SJCRH30 (cell line): Measurements from ENCODE around the gene EGLN1. TPM values are rescaled to one million over a fixed set of nuclear protein-coding genes. Genes with fewer than 3 reads are reported as not detected.

ENCODE experiments used
- DNase-seq, 2 experiments: peaks; one replicate each; pipeline ENCODE4 v3.0.0-alpha.2; 2015 to 2020
- H3K27ac ChIP-seq: fragments of 250-450 bp; sonication (Bioruptor Pico); 2 replicates; pipeline ENCODE4 v1.5.1; 2020; ENCODE audit warnings: mild to moderate bottlenecking, moderate library complexity
- H3K27me3 ChIP-seq: fragments of 250-450 bp; sonication (Bioruptor Pico); 2 replicates; pipeline ENCODE4 v1.5.1; 2020; ENCODE audit warnings: mild to moderate bottlenecking, moderate library complexity
- H3K36me3 ChIP-seq: fragments of 250-450 bp; sonication (Bioruptor Pico); 2 replicates; pipeline ENCODE4 v1.5.1; 2020; ENCODE audit warnings: mild to moderate bottlenecking, moderate library complexity
- H3K4me1 ChIP-seq: fragments of 250-450 bp; sonication (Bioruptor Pico); 2 replicates; pipeline ENCODE4 v1.5.1; 2020; ENCODE audit warnings: mild to moderate bottlenecking, moderate library complexity
- H3K4me3 ChIP-seq: fragments of 250-450 bp; sonication (Bioruptor Pico); 2 replicates; pipeline ENCODE4 v1.5.1; 2020; ENCODE audit warnings: mild to moderate bottlenecking, moderate library complexity
- H3K9me3 ChIP-seq: fragments of 250-450 bp; sonication (Bioruptor Pico); replicated peaks from 2 replicates; pipeline ENCODE4 v1.5.1; 2020; ENCODE audit warnings: mild to moderate bottlenecking, moderate library complexity
- total RNA-seq: library from RNA; depleted of rRNA; stranded (reverse); fragments of >200 nt; shearing (Covaris generic); gene quantifications from 2 replicates; pipeline ENCODE4 v1.2.3, GENCODE V29; 2014

The EGLN1 gene
- total RNA-seq, 1 experiment from 2014 or later = 26.7 TPM

DNA sequence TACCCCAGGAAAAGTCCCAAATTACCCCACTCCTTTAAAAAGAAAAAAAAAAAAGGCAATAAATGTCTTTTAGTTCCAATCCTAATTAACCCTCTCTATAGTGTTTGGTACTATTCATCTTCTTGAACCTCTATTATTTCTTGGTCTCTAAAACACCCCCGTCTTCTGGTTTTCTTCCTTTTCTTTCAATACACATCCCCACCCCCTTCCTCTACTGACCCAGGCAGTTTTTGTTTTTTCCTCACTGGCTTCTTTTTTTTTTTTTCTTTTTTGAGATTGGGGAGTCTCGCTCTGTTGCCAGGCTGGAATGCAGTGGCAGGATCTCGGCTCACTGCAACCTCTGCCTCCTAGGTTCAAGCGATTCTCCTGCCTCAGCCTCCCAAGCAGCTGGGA, 26.1 kb downstream of the EGLN1 start:
- H3K4me1 ChIP-seq = peaks cover 7% of the 10 kb centered on the region
- peak overlapping the region; percentile 68 for H3K27ac ChIP-seq
- no peaks in the 10 kb centered on the region for H3K27me3 ChIP-seq
- no peak overlapping the region for H3K4me3 ChIP-seq
- no peaks in the 10 kb centered on the region for H3K9me3 ChIP-seq
- no peak for DNase-seq
- H3K36me3 ChIP-seq = no peaks in the 10 kb centered on the region

DNA sequence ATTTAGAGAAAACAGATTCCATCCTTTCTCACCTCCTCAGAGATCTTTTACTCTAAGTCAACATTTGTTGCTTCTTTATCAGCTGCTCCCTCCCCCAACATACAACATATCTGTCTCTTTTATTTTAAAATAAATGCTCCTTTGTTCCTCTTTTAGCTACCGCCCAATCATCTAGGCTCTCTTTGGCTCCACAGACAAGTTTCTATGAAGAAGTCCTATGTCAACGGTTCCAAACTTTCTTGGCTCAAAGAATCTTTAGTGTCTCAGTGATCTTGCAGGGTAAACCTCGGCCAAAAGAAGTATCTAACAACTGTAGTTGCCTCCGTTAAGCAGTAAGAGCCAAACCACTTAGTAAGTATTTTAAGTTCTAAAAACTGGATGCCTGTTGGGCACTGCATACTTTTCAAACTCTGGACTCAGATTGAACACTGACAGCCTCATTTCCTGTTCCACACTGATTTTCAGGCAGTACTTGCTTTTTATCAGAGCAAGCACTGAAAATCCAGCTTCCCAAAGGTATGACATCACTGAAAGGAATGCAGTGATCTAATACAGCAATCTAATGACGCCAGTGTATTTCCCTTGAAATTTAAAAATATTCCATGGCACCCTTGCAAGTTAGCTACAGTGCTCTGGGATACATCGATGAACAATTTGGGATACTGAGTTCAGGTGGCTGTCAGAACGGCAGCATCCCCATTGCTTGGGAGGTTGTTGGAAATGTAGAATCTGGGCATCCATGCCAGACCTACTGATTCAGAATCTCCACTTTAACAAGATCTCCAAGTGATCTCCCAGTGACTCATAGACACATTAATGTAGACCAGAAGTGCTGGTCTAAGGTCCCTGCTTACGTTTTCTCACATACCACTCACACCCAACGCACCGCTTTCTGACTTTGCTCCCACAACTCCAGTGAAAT, 26.8 kb downstream of the EGLN1 start:
- H3K4me3 ChIP-seq = no peak overlapping the region
- peaks cover 7% of the 10 kb centered on the region for H3K4me1 ChIP-seq
- peak; percentile 41 to 58 for DNase-seq
- H3K36me3 ChIP-seq = no peaks in the 10 kb centered on the region
- H3K27me3 ChIP-seq = no peaks in the 10 kb centered on the region
- H3K27ac ChIP-seq = peak overlapping the region; percentile 68
- no peaks in the 10 kb centered on the region for H3K9me3 ChIP-seq

DNA sequence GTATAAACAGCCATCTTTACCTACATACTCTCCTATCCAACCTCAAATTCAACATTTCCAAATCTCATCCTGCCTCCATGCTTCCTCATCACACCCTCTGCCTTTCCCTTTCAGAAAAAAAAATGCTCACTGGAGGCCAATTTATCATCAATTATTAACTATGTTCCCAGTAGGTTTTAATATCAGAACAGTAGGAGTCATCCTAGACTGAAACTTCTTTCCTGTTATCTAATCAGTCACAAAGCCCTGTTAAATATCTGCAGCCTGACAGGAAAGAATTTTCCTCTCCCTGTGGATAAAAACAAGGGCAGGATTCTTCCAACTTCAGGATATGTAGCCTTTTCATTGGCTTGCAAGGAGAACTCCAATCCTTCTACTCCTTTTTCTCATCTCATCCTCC, 28.4 kb downstream of the EGLN1 start:
- no peak overlapping the region for H3K27ac ChIP-seq
- H3K4me3 ChIP-seq = no peak overlapping the region
- H3K27me3 ChIP-seq = no peaks in the 10 kb centered on the region
- no peaks in the 10 kb centered on the region for H3K36me3 ChIP-seq
- H3K9me3 ChIP-seq = no peaks in the 10 kb centered on the region
- peaks cover 7% of the 10 kb centered on the region for H3K4me1 ChIP-seq
- DNase-seq = no peak

DNA sequence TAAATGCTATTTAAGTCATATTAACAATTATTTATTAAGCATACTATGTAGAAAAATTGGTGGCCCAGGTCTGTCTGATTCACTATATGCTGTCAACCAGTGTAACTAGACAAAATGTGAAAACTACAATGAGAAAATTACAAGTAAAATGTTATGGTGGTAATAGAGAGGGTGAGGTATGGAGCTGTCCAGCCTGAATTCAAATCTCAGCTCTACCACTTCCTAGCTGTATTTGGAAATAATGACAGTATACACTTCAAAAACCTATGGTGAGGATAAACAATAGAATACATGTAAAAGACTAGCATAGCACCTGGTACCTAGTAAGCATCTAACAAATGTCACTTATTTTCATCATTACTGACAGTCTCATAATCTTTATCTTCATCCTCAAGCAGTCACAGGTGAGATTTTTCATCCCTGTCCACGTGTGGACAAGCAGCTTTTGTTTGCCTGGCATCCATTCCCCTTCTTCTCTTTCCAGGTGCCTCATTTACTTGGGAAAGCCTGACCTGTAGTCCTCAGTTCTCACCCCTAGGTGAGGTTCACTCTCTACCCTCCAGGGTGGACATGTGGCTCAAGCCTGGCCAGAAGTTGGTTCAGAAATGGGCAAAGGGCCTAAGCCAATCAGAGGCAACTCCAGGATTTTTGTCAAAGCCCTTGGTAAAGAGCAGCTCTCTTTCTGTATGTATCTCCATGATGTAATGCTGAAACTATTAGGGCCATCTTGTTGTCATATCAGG, 29.5 kb downstream of the EGLN1 start:
- DNase-seq = no peak
- Histone ChIP-seq H3K27me3 (no peaks in the 10 kb centered on the region), H3K4me1 (peaks cover 7% of the 10 kb centered on the region), H3K4me3 (no peak overlapping the region), H3K36me3 (no peaks in the 10 kb centered on the region), H3K9me3 (no peaks in the 10 kb centered on the region), H3K27ac (no peak overlapping the region)

DNA sequence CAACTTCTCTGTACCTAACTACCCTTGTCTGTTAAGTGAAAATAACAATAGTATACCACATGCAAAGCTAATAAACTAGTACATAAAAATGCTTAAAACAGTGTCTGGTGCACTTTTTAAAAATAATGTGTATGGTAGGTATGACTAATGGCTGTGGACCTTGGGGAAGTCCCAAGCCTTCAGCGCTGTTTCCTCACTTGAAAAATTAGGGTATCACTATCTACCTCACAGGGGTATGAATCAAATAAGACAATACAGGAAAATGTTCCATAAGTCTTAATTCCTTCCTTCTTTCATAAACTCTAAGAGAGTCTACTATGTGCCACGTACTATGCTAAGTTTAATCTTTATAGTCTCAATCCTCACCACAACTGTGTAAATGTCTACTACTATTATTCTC, 32.0 kb downstream of the EGLN1 start:
- no peak for DNase-seq
- Histone ChIP-seq H3K4me1 (peaks cover 4% of the 10 kb centered on the region), H3K27me3 (no peaks in the 10 kb centered on the region), H3K36me3 (no peaks in the 10 kb centered on the region), H3K27ac (no peak overlapping the region), H3K4me3 (no peak overlapping the region), H3K9me3 (no peaks in the 10 kb centered on the region)

DNA sequence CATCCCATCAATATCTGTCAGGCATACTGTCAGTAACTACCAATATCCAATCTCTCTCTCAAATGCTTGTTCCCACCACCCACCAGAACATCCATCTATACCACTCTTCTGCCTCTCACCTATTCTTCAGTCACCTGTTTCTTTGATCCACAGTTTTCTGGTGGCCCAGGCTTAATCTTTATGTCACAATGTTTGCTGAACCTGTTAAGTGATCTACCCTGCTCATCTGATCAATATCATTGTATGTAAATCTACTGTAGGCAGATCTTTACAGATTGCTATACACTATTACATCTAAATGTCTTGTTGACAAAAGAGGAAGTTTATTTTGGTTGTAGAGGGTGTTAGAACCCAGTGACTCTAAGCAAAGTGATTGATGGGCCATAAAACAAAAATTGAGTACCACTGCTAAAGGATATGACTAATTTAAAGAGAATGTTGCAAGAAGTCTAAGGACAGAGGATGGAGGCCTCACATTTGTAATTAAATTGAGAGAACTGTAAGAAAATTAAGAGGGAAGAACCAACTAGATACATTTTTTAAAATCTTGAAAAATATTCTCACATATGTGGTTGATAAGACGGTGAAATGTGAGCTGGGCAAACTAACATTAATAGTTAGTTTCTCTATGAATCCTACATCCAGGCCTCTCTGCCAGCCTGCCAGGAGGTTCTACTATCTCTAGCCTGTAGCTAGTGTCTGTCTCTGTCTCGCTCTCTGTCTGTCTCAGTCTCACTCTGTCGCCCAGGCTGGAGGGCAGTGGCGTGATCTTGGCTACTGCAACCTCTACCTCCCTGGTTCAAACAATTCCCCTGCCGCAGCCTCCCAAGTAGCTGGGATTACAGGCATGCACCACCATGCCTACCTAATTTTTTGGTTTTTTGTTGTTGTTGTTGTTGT, 34.1 kb downstream of the EGLN1 start:
- H3K36me3 ChIP-seq = no peaks in the 10 kb centered on the region

DNA sequence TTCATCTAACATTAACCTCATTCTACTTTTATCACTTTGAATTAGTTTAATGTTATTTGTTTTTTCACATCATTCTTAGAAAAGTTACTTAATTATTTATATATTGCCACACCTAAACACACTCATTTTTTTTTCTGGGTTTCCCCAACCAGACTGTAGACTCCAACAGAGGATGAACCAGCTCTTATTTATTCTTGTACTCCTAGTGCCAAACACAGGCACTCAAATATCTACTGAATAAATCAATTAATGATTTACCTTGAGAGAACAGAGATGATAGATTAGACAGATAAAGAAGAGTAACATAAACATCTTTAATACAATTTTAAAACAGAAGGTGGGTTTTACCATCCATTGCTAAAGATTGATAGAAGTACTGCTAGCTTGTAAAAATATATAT, 35.6 kb downstream of the EGLN1 start:
- H3K4me1 ChIP-seq = no peaks in the 10 kb centered on the region
- no peak for DNase-seq
- no peak overlapping the region for H3K4me3 ChIP-seq
- no peaks in the 10 kb centered on the region for H3K36me3 ChIP-seq
- no peaks in the 10 kb centered on the region for H3K27me3 ChIP-seq
- no peaks in the 10 kb centered on the region for H3K9me3 ChIP-seq
- no peak overlapping the region for H3K27ac ChIP-seq

More for the DNA sequence above, 34.1 kb downstream of the EGLN1 start:
- Histone ChIP-seq H3K4me3 (no peak overlapping the region), H3K4me1 (no peaks in the 10 kb centered on the region), H3K27ac (no peak overlapping the region), H3K27me3 (no peaks in the 10 kb centered on the region), H3K9me3 (no peaks in the 10 kb centered on the region)
- no peak for DNase-seq

DNA sequence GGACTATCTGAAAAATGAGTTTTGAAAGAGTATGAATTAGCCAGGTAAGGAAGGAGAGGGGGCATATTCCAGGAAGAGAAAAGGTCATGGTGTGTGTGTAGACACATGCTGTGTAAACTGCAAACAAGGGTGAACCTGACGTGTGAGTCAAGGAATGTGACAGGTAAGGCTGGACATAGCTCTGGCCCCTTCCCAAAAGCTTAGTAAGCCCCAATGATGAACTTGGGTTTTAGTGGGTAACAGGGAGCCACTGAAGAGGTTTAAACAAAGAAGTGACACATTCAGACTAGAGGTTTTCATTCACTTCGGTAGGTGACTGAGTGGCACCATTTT, 36.7 kb downstream of the EGLN1 start:
- Histone ChIP-seq H3K4me1 (no peaks in the 10 kb centered on the region), H3K9me3 (no peaks in the 10 kb centered on the region), H3K4me3 (no peak overlapping the region), H3K36me3 (no peaks in the 10 kb centered on the region), H3K27me3 (no peaks in the 10 kb centered on the region), H3K27ac (no peak overlapping the region)
- no peak for DNase-seq

DNA sequence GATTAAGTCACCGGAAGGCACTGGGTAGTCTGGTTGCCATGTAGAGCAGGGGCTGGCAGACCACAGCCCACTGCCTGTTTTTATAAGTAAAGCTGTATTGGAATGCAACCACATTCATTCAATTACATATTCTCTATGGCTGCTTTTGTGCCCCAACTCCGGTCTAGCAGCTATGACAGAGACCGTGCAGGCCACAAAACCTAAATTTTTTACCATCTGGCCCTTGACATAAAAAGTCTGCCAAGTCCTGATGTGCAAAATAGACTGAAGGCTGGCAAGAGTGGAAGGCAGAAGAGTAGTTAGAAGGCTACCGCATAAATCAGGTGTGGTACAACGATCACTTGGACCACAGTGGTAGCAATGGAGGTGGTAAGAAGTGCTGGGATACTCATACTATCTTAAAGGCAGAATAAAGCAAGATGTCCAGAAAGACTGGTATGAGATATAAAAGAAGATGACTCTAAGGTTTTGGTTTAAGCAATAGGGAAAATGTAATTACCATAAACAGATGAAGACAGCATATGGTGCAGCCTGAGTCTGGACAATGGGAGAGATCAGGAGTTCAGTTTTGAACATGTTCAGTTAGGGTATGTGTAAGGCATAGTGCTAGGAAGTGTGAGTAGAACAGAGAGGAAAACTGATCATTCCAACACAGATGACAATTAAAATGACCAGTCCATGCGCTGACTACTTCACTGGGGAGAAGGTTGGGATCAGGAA, 37.2 kb downstream of the EGLN1 start:
- no peak for DNase-seq
- Histone ChIP-seq H3K36me3 (no peaks in the 10 kb centered on the region), H3K27me3 (no peaks in the 10 kb centered on the region), H3K27ac (no peak overlapping the region), H3K9me3 (no peaks in the 10 kb centered on the region), H3K4me1 (no peaks in the 10 kb centered on the region), H3K4me3 (no peak overlapping the region)

DNA sequence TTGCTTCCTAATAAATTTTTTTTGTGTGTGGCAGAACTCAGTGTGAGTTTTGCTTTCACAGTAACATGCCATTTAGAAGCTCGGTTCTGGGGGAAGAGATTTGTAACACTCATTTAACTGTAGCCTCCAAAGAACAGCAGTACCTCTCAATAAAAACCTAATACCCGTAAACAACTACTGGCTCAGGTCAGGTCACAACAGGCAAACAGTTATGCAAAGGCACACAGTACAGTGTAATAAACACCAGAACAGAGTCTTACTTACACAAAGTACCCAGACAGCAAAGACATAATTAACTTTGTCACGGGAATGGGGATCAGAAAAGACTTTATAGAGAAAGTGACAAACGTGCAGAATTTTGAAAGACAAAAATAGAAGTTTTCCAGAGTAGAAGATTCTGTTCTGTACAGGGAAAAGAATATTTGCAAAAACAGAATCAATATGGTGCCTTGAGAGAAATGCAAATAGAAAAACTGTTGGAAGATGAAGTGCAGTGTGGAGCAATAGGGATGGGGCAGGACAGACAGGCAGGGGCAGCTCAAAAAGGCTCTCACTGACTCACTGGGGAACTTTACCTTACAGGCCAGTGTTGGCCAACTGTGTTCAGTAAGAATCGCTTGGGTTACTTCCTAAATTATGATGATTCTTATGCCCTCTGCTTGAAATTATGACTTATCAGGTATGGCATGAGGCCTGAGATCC, 38.8 kb downstream of the EGLN1 start:
- no peaks in the 10 kb centered on the region for H3K9me3 ChIP-seq
- H3K4me3 ChIP-seq = no peak overlapping the region
- no peaks in the 10 kb centered on the region for H3K36me3 ChIP-seq
- H3K4me1 ChIP-seq = no peaks in the 10 kb centered on the region
- no peak overlapping the region for H3K27ac ChIP-seq
- peak in 1 of 2 experiments; percentile 13 for DNase-seq
- no peaks in the 10 kb centered on the region for H3K27me3 ChIP-seq

DNA sequence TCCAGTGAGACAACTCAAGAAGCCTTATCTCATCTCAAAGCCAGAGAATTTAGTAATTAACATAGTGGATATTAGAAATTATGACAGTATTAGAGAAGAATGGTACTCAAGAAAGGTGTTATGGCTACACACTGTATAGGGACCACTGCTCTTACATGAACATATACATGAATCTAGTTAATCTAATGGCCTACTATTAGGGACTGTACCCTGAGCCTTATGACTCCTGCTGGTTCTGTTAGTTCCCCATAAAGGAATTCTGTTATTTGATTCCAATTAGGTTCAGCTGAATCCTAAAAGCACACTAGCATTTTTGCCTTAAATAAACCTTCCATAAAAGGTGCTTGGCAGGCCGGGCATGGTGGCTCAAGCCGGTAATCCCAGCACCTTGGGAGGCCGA, 39.7 kb downstream of the EGLN1 start:
- DNase-seq = no peak
- Histone ChIP-seq H3K36me3 (no peaks in the 10 kb centered on the region), H3K4me1 (no peaks in the 10 kb centered on the region), H3K4me3 (no peak overlapping the region), H3K27ac (no peak overlapping the region), H3K9me3 (no peaks in the 10 kb centered on the region), H3K27me3 (no peaks in the 10 kb centered on the region)

DNA sequence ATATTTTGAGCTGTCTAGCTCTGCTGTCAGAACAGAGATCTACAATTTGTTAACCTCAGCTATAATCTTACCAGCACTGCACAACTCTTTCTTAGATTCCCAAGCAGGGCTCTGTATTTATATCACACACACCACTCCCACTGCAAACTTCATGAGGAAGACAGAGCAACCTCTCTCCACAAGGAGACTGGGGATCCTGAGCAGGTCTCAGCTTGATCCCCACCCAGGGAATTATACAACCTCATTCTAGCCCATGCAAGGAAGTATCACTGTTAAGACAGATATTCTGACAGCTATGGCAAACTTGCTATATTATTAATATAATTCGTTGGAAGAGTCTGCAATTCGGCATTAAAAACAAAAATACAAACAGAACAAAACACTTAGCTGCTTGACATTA, 40.4 kb downstream of the EGLN1 start:
- no peaks in the 10 kb centered on the region for H3K36me3 ChIP-seq
- H3K9me3 ChIP-seq = no peaks in the 10 kb centered on the region
- H3K4me3 ChIP-seq = no peak overlapping the region
- H3K27ac ChIP-seq = no peak overlapping the region
- no peak for DNase-seq
- H3K4me1 ChIP-seq = no peaks in the 10 kb centered on the region
- H3K27me3 ChIP-seq = no peaks in the 10 kb centered on the region

DNA sequence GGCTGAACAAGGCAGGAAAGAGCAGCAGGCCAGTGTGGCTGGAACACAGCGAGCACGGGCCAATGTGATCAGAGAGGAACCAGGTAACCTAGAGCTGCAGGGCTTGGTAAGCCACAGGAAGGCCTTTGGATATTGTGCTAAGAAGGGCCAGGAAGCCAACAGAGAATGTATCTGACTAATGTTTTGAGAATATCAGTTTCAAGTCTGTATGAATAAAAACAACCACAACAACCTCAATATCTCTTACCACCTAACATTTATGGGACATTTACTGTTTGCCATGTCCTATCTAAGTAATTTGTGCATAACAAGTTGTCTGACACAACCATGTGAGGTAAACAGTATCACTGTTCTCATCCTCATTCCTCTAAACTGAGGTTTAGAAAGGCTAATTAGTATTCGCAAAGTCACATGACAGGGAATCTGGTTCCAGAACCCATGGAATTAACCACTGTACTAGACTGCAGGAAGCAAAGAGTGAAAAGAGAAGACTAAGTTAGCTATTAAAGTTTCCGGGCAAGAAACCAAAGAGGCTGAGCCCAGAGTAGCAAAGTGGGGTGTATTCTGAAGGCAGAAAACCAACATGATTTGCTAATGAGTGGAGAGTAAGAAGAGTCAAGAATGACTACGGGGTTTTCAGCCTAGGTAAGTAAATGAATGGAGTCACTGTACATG, 45.1 kb downstream of the EGLN1 start:
- DNase-seq = no peak
- H3K9me3 ChIP-seq = no peaks in the 10 kb centered on the region
- H3K4me3 ChIP-seq = no peak overlapping the region
- H3K27ac ChIP-seq = no peak overlapping the region
- H3K4me1 ChIP-seq = no peaks in the 10 kb centered on the region
- H3K36me3 ChIP-seq = no peaks in the 10 kb centered on the region
- no peaks in the 10 kb centered on the region for H3K27me3 ChIP-seq
